Omental fat pad (tissue), 4 donors: ENCODE data around the gene SMAD6. TPM values are rescaled to one million over a fixed set of nuclear protein-coding genes. Genes with fewer than 3 reads are reported as not detected.

ENCODE experiments used
- ATAC-seq: fragments of 150-250 bp; one replicate; pipeline ENCODE4 v1.9.1; 2016; ENCODE audit warnings: mild to moderate bottlenecking, moderate library complexity; ENCODE audit not compliant: low FRiP score
- DNase-seq: peaks from one replicate; pipeline ENCODE4 v3.0.0-alpha.2; 2019; ENCODE audit warnings: low spot score
- CTCF ChIP-seq, 3 donors: fragments of 450-650 bp; IDR thresholded peaks; one replicate each; pipeline ENCODE4 v1.5.1; 2016 to 2017; ENCODE audit warnings: antibody characterized with exemption in 3 of 3, mild to moderate bottlenecking in 3 of 3, moderate library complexity in 2 of 3
- total RNA-seq, 4 donors: library from RNA; depleted of rRNA; stranded (reverse); fragments of >200 nt; gene quantifications; one replicate each; pipeline ENCODE4 v1.1.0, GENCODE V29; 2016

The SMAD6 gene
- total RNA-seq, 4 donors from 2014 or later: 15.6 to 44.9 (median 23.8) TPM

- TF ChIP-seq CTCF (IDR thresholded peaks at IDR 0.05): no peak
- no peak for ATAC-seq
- no peak for DNase-seq
Measured at GRCh38 chr15:66744610-66745279, 42.7 kb downstream of the SMAD6 start.

GRCh38 chr15:66745530-66746230 lies 43.6 kb downstream of the SMAD6 start:
- TF ChIP-seq CTCF (IDR thresholded peaks at IDR 0.05): no peak
- no peak for ATAC-seq
- no peak for DNase-seq

- no peak for ATAC-seq
Measured at GRCh38 chr15:66746231-66746605, 44.2 kb downstream of the SMAD6 start.

GRCh38 chr15:66747223-66747622 lies 45.2 kb downstream of the SMAD6 start:
- DNase-seq: no peak
- no peak for ATAC-seq
- TF ChIP-seq CTCF (IDR thresholded peaks at IDR 0.05): no peak

More at GRCh38 chr15:66746231-66746605, 44.2 kb downstream of the SMAD6 start:
- no peak for TF ChIP-seq CTCF (IDR thresholded peaks at IDR 0.05)
- no peak for DNase-seq

GRCh38 chr15:66747886-66748707 lies 46.1 kb downstream of the SMAD6 start:
- peak; percentile 15 for ATAC-seq
- no peak for DNase-seq
- TF ChIP-seq CTCF (IDR thresholded peaks at IDR 0.05): no peak

GRCh38 chr15:66748708-66749035 lies 46.6 kb downstream of the SMAD6 start:
- DNase-seq: no peak
- ATAC-seq: no peak
- no peak for TF ChIP-seq CTCF (IDR thresholded peaks at IDR 0.05)
